ENCODE measurements around the gene SH3BP4. TPM values are rescaled to one million over a fixed set of nuclear protein-coding genes. Genes with fewer than 3 reads are reported as not detected.

SH3BP4 gene
- total RNA-seq, 1 donor from 2014 or later, result 9.6 TPM

GRCh38 chr2:234912437-234912836 is 39.4 kb upstream of the SH3BP4 start:
- Histone ChIP-seq H3K9me3 (replicated peaks) (no peaks in the 10 kb centered on the region), H3K4me1 (peaks cover 2% of the 10 kb centered on the region), H3K4me3 (no peak overlapping the region), H3K27me3 (ENCODE audit: low read depth) (peaks cover 4% of the 10 kb centered on the region), H3K36me3 (no peaks in the 10 kb centered on the region), H3K27ac (replicated peaks) (no peak overlapping the region)
- DNase-seq, result no peak
- TF ChIP-seq, protein P1, sequence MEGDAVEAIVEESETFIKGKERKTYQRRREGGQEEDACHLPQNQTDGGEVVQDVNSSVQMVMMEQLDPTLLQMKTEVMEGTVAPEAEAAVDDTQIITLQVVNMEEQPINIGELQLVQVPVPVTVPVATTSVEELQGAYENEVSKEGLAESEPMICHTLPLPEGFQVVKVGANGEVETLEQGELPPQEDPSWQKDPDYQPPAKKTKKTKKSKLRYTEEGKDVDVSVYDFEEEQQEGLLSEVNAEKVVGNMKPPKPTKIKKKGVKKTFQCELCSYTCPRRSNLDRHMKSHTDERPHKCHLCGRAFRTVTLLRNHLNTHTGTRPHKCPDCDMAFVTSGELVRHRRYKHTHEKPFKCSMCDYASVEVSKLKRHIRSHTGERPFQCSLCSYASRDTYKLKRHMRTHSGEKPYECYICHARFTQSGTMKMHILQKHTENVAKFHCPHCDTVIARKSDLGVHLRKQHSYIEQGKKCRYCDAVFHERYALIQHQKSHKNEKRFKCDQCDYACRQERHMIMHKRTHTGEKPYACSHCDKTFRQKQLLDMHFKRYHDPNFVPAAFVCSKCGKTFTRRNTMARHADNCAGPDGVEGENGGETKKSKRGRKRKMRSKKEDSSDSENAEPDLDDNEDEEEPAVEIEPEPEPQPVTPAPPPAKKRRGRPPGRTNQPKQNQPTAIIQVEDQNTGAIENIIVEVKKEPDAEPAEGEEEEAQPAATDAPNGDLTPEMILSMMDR (IDR thresholded peaks at IDR 0.05; ENCODE audit: borderline replicate concordance), result no peak
- intact Hi-C loops (cut with micrococcal nuclease), result no loop called here

DNA sequence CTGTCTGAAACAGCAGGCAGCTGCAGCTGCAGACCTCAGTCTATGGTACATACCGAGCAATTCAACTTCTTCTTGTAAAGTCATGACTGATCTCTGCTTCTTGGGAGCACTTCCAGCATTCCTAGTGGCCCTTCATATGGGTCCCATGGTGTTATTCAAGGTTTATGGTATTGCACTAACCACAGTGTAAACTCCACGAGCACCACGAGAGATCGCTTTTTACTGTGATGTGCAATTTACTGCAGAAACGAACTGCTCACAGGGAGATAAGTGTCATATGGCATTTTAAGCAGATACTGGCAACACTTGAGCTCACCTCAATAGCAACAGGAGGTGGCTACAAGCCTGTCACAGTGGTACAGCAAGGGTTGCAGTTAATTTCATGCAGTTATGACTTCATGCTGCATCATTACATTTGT is 38.6 kb upstream of the SH3BP4 start:
- no peaks in the 10 kb centered on the region for H3K36me3 ChIP-seq
- DNase-seq, result no peak
- H3K27me3 ChIP-seq (ENCODE audit: low read depth), result peaks cover 4% of the 10 kb centered on the region
- H3K4me3 ChIP-seq, result no peak overlapping the region
- H3K9me3 ChIP-seq (replicated peaks), result no peaks in the 10 kb centered on the region
- intact Hi-C loops (cut with micrococcal nuclease), result no loop called here
- H3K4me1 ChIP-seq, result peaks cover 3% of the 10 kb centered on the region
- no peak overlapping the region for H3K27ac ChIP-seq (replicated peaks)
- TF ChIP-seq, protein P1 (IDR thresholded peaks at IDR 0.05; ENCODE audit: borderline replicate concordance), result no peak

DNA sequence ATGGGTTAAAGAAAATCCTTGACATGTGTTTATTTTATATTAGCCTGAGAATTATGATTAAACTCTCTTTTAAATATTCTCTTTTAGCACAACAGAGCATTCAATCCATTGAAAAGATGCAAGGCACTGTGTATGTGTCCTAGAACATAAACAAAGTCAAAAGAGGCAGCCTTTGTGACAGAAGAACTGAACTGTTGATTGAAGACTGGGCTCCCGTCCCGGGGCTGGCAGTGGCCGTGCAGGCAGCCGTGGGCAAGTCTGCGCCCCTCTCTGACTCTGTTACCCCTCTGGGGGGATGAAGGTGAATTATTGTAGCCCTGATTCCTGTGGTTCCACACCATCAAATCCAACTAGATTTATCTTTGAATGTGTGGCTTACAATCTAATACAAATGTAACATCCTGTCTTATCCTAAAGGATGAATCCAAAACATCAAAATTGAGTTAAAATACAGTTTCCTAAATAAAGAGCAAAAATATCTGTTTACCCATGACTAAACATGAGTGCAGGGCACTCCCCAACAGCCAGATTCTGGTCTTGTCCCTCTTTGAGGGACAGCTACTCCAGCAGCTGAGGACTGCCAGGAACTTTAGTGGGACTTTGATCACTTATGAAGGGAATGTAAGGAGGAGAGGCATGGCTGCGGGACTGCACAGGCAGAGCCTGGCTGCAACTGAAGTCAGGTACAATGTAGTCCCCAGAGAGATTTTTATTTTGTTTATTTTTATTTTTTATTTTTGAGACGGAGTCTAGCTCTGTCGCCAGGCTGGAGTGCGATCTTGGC is 37.3 kb upstream of the SH3BP4 start:
- Histone ChIP-seq H3K9me3 (replicated peaks) (no peaks in the 10 kb centered on the region), H3K36me3 (no peaks in the 10 kb centered on the region), H3K27me3 (ENCODE audit: low read depth) (peaks cover 4% of the 10 kb centered on the region), H3K27ac (replicated peaks) (no peak overlapping the region), H3K4me3 (no peak overlapping the region), H3K4me1 (peaks cover 3% of the 10 kb centered on the region)
- TF ChIP-seq, protein P1 (IDR thresholded peaks at IDR 0.05; ENCODE audit: borderline replicate concordance), result no peak
- DNase-seq, result no peak
- intact Hi-C loops (cut with micrococcal nuclease), result no loop called here

GRCh38 chr2:234916674-234917073 is 35.1 kb upstream of the SH3BP4 start:
- Histone ChIP-seq H3K27ac (replicated peaks) (no peak overlapping the region), H3K4me3 (no peak overlapping the region), H3K4me1 (peaks cover 3% of the 10 kb centered on the region), H3K9me3 (replicated peaks) (no peaks in the 10 kb centered on the region), H3K27me3 (ENCODE audit: low read depth) (peaks cover 4% of the 10 kb centered on the region), H3K36me3 (no peaks in the 10 kb centered on the region)
- TF ChIP-seq, protein P1 (IDR thresholded peaks at IDR 0.05; ENCODE audit: borderline replicate concordance), result no peak
- DNase-seq, result no peak
- intact Hi-C loops (cut with micrococcal nuclease), result no loop called here

DNA sequence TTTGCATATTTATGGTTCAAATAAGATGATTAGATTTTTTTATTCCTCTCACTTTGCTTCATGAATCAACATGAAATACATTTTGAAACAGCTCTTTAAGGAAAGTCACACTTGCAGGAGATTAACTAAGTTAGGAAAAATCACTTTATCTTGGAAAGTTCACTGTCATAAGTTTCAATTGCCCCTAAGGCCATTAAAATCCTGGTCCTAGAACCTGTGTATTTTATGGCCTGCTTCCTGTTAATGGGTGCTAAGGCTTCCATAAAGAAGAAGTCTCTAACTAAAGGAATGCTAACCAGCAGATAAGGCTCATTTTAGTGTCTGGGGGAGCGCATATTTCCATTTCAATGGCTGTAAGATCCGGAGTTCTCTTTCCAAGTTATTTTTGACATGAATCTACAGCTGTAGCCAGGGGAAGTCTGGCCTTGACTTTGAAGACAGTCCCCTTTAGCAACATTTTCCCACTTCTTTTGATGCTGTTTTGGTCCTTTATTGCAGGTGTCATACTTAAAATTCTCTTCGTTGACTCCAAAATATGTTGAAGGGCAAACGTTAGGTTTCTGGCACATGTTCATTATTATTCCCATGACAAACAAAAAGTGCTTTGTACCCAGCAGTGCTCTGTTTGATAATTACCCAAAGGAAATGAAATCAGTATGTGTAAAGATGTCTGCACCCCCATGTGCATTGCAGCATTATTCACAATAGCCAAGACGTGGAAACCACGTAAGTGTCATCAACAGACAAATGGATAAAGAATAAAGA is 34.4 kb upstream of the SH3BP4 start:
- Histone ChIP-seq H3K36me3 (no peaks in the 10 kb centered on the region), H3K4me3 (no peak overlapping the region), H3K27me3 (ENCODE audit: low read depth) (peaks cover 4% of the 10 kb centered on the region), H3K4me1 (peaks cover 3% of the 10 kb centered on the region), H3K9me3 (replicated peaks) (no peaks in the 10 kb centered on the region), H3K27ac (replicated peaks) (no peak overlapping the region)
- TF ChIP-seq, protein P1 (IDR thresholded peaks at IDR 0.05; ENCODE audit: borderline replicate concordance), result no peak
- intact Hi-C loops (cut with micrococcal nuclease), result no loop called here
- no peak for DNase-seq
